ENCODE data around the gene MIP. TPM values are rescaled to one million over a fixed set of nuclear protein-coding genes. Genes with fewer than 3 reads are reported as not detected.

The MIP gene
- total and polyA plus RNA-seq, 2 experiments from 2014 or later = 0.29 TPM; not detected in 1

GRCh38 chr12:56450241-56450640 is 4.2 kb downstream of the MIP start:
- Histone ChIP-seq H3K27ac (ENCODE audit: low read depth) (no peak overlapping the region), H3K4me3 (no peak overlapping the region), H3K4me1 (ENCODE audit: insufficient read depth) (peaks cover 23% of the 10 kb centered on the region), H2AFZ (peak overlapping the region; percentile 89), H3K27me3 (ENCODE audit: insufficient read depth) (no peaks in the 10 kb centered on the region), H3K9me2 (ENCODE audit: insufficient read depth) (no peaks in the 10 kb centered on the region), H3K36me3 (ENCODE audit: insufficient read depth) (no peaks in the 10 kb centered on the region), H3K79me2 (replicated peaks; ENCODE audit: insufficient read depth) (peaks cover 24% of the 10 kb centered on the region), H4K20me1 (replicated peaks; ENCODE audit: insufficient read depth) (no peaks in the 10 kb centered on the region), H3K4me2 (peak overlapping the region; percentile 78), H3F3A (replicated peaks; ENCODE audit: low read depth) (0 out of 2 replicates have a peak, but pooled peaks cover 4% of the 10 kb centered on the region)
- Mint-ChIP-seq H3K36me3 (ENCODE audit: low read depth) (peaks cover 23% of the 10 kb centered on the region), H3K27me3 (ENCODE audit: insufficient read depth, low read depth, poor library complexity) (peaks cover 19% of the 10 kb centered on the region), H3K4me3 (peak overlapping the region; percentile 86; the same call in 2 of the 3 replicates), H3K27ac (no peak overlapping the region), H3K4me1 (peaks cover 43% of the 10 kb centered on the region), H3K9me3 (peaks cover 7% of the 10 kb centered on the region; the same call in 1 of the 3 replicates)
- TF ChIP-seq ZNF331 (CRISPR knock-in tag; IDR thresholded peaks at IDR 0.05; ENCODE audit: low read depth) = no peak
- no peak for TF ChIP-seq EZH2 (IDR thresholded peaks at IDR 0.05; ENCODE audit: low read depth, unreplicated experiment)
- no peak for TF ChIP-seq ETS1 (IDR thresholded peaks at IDR 0.05)
- TF ChIP-seq NANOG (IDR thresholded peaks at IDR 0.05; ENCODE audit: borderline replicate concordance) = no peak
- DNase-seq (ENCODE audit: low spot score) = no peak
- ATAC-seq = no peak

GRCh38 chr12:56449622-56449984 is 4.9 kb downstream of the MIP start:
- Mint-ChIP-seq H3K27ac (peak overlapping the region; percentile 98), H3K27me3 (ENCODE audit: insufficient read depth, low read depth, poor library complexity) (peaks cover 17% of the 10 kb centered on the region), H3K36me3 (ENCODE audit: low read depth) (peaks cover 27% of the 10 kb centered on the region), H3K9me3 (peaks cover 11% of the 10 kb centered on the region), H3K4me1 (peaks cover 47% of the 10 kb centered on the region), H3K4me3 (peak overlapping the region; percentile 86)
- H3K9me2 ChIP-seq (ENCODE audit: insufficient read depth) = no peaks in the 10 kb centered on the region
- peak overlapping the region; percentile 78 for H3K4me2 ChIP-seq
- H4K20me1 ChIP-seq (replicated peaks; ENCODE audit: insufficient read depth) = no peaks in the 10 kb centered on the region
- TF ChIP-seq STAT1 (IDR thresholded peaks at IDR 0.05; ENCODE audit: unreplicated experiment) (no peak), POLR2AphosphoS5 (IDR thresholded peaks at IDR 0.05; ENCODE audit: low read depth) (no peak), EZH2phosphoT487 (IDR thresholded peaks at IDR 0.05; ENCODE audit: unreplicated experiment) (no peak), JUNB (IDR thresholded peaks at IDR 0.05; ENCODE audit: unreplicated experiment) (no peak), EZH2 (IDR thresholded peaks at IDR 0.05; ENCODE audit: low read depth, unreplicated experiment) (no peak), REST (IDR thresholded peaks at IDR 0.05; ENCODE audit: unreplicated experiment) (no peak), ZNF462 (CRISPR knock-in tag; IDR thresholded peaks at IDR 0.05) (no peak), CREB1 (CRISPR knock-in tag; IDR thresholded peaks at IDR 0.05; ENCODE audit: low read depth) (no peak)
- H3K36me3 ChIP-seq (ENCODE audit: insufficient read depth) = no peaks in the 10 kb centered on the region
- H2AFZ ChIP-seq = 0 out of 2 replicates have a peak overlapping the region, but pooled peaks have one; percentile 26
- H3K27ac ChIP-seq (ENCODE audit: low read depth) = peak overlapping the region; percentile 95
- H3K79me2 ChIP-seq (replicated peaks; ENCODE audit: insufficient read depth) = peaks cover 29% of the 10 kb centered on the region
- 0 out of 2 replicates have a peak, but pooled peaks cover 4% of the 10 kb centered on the region for H3F3A ChIP-seq (replicated peaks; ENCODE audit: low read depth)
- H3K4me3 ChIP-seq = peak overlapping the region; percentile 61
- ATAC-seq (peak; percentile 2; the same call in 2 of the 3 replicates), DNase-seq (ENCODE audit: low spot score) (no peak)
- peaks cover 23% of the 10 kb centered on the region for H3K4me1 ChIP-seq (ENCODE audit: insufficient read depth)
- no peaks in the 10 kb centered on the region for H3K27me3 ChIP-seq (ENCODE audit: insufficient read depth)

Measured in GM23338 (cell line).